Measurements from ENCODE around the gene ORAI3.
A peak's percentile ranks its signal among the peaks of the same experiment; 100 is the strongest.

Gene ORAI3

GRCh38 chr16:30914830-30915229, 34.0 kb upstream of the ORAI3 start:
- POLR2A ChIA-PET, result interaction anchor here (0.8 to 2.8 kb wide), 3 partner anchors 13 to 27 kb away, joined by 3 to 12 read pairs (median 4); no protein-coding TSS in a partner anchor
- no peak for DNase-seq (ENCODE audit: extremely low spot score)
- TF ChIP-seq LEF1 (IDR thresholded peaks at IDR 0.05; ENCODE audit: borderline replicate concordance) (no peak), TARDBP (IDR thresholded peaks at IDR 0.05) (no peak), ELF4 (IDR thresholded peaks at IDR 0.05) (no peak), CTBP1 (IDR thresholded peaks at IDR 0.05; ENCODE audit: borderline replicate concordance) (no peak), PKNOX1 (IDR thresholded peaks at IDR 0.05) (no peak), ARNT (IDR thresholded peaks at IDR 0.05) (no peak), ZNF384 (IDR thresholded peaks at IDR 0.05) (no peak)
- CTCF ChIA-PET, result no interaction called here

- ChIA-PET POLR2A (interaction anchor here (1.2 to 2.0 kb wide), 3 partner anchors 8 to 22 kb away, joined by 5 to 8 read pairs (median 6); partner anchors contain the start of gene CTF1), CTCF (interaction anchor here (0.7 to 4.8 kb wide), 4 partner anchors 20 to 253 kb away, joined by 3 to 34 read pairs (median 3); no protein-coding TSS in a partner anchor)
- DNase-seq (ENCODE audit: extremely low spot score), result no peak
- TF ChIP-seq TARDBP (IDR thresholded peaks at IDR 0.05) (no peak), SP1 (IDR thresholded peaks at IDR 0.05) (no peak), ELF4 (IDR thresholded peaks at IDR 0.05) (no peak), CTBP1 (IDR thresholded peaks at IDR 0.05; ENCODE audit: borderline replicate concordance) (no peak), PKNOX1 (IDR thresholded peaks at IDR 0.05) (no peak), SUZ12 (IDR thresholded peaks at IDR 0.05) (no peak), FOXM1 (IDR thresholded peaks at IDR 0.05; ENCODE audit: borderline replicate concordance) (no peak), HDGF (IDR thresholded peaks at IDR 0.05; ENCODE audit: borderline replicate concordance) (no peak), L3MBTL2 (conservative IDR thresholded peaks at IDR 0.05) (no peak), ARNT (IDR thresholded peaks at IDR 0.05) (no peak), BHLHE40 (IDR thresholded peaks at IDR 0.05; ENCODE audit: borderline replicate concordance) (no peak), NFRKB (IDR thresholded peaks at IDR 0.05) (no peak)
Measured at GRCh38 chr16:30918614-30919013, 30.3 kb upstream of the ORAI3 start.

- CTCF ChIA-PET, result interaction anchor here (4.8 kb wide), 1 partner anchor 75 kb away, joined by 34 read pairs; no protein-coding TSS in a partner anchor
Measured at GRCh38 chr16:30920891-30921290, 28.0 kb upstream of the ORAI3 start.

GRCh38 chr16:30921459-30921747, 27.5 kb upstream of the ORAI3 start:
- POLR2A ChIA-PET, result no interaction called here
- no peak for TF ChIP-seq SUZ12 (IDR thresholded peaks at IDR 0.05)
- no peak for TF ChIP-seq NFRKB (IDR thresholded peaks at IDR 0.05)
- no peak for TF ChIP-seq FOXM1 (IDR thresholded peaks at IDR 0.05; ENCODE audit: borderline replicate concordance)
- TF ChIP-seq L3MBTL2 (conservative IDR thresholded peaks at IDR 0.05), result no peak
- TF ChIP-seq TARDBP (IDR thresholded peaks at IDR 0.05), result no peak
- no peak for TF ChIP-seq HDGF (IDR thresholded peaks at IDR 0.05; ENCODE audit: borderline replicate concordance)
- no peak for TF ChIP-seq LEF1 (IDR thresholded peaks at IDR 0.05; ENCODE audit: borderline replicate concordance)
- no peak for TF ChIP-seq PKNOX1 (IDR thresholded peaks at IDR 0.05)
- TF ChIP-seq BHLHE40 (IDR thresholded peaks at IDR 0.05; ENCODE audit: borderline replicate concordance), result no peak
- TF ChIP-seq ZNF384 (IDR thresholded peaks at IDR 0.05), result no peak
- no peak for TF ChIP-seq SP1 (IDR thresholded peaks at IDR 0.05)
- no peak for TF ChIP-seq FOXA1 (IDR thresholded peaks at IDR 0.05)
- no peak for TF ChIP-seq FOXK2 (IDR thresholded peaks at IDR 0.05)
- TF ChIP-seq ELF4 (IDR thresholded peaks at IDR 0.05), result no peak
- no peak for TF ChIP-seq CTBP1 (IDR thresholded peaks at IDR 0.05; ENCODE audit: borderline replicate concordance)
- TF ChIP-seq ARNT (IDR thresholded peaks at IDR 0.05), result no peak
- DNase-seq (ENCODE audit: extremely low spot score), result no peak
- CTCF ChIA-PET, result interaction anchor here (0.6 to 4.8 kb wide), 2 partner anchors 47 to 76 kb away, joined by 3 to 34 read pairs; no protein-coding TSS in a partner anchor

More at GRCh38 chr16:30920891-30921290, 28.0 kb upstream of the ORAI3 start:
- TF ChIP-seq CTBP1 (IDR thresholded peaks at IDR 0.05; ENCODE audit: borderline replicate concordance) (no peak), ARNT (IDR thresholded peaks at IDR 0.05) (no peak), SUZ12 (IDR thresholded peaks at IDR 0.05) (no peak), FOXK2 (IDR thresholded peaks at IDR 0.05) (no peak), BHLHE40 (IDR thresholded peaks at IDR 0.05; ENCODE audit: borderline replicate concordance) (no peak), TARDBP (IDR thresholded peaks at IDR 0.05) (no peak), ELF4 (IDR thresholded peaks at IDR 0.05) (no peak), L3MBTL2 (conservative IDR thresholded peaks at IDR 0.05) (no peak), PKNOX1 (IDR thresholded peaks at IDR 0.05) (no peak), HDGF (IDR thresholded peaks at IDR 0.05; ENCODE audit: borderline replicate concordance) (no peak), ZNF384 (IDR thresholded peaks at IDR 0.05) (no peak), FOXA1 (IDR thresholded peaks at IDR 0.05) (no peak), SP1 (IDR thresholded peaks at IDR 0.05) (no peak), FOXM1 (IDR thresholded peaks at IDR 0.05; ENCODE audit: borderline replicate concordance) (no peak), NFRKB (IDR thresholded peaks at IDR 0.05) (no peak), LEF1 (IDR thresholded peaks at IDR 0.05; ENCODE audit: borderline replicate concordance) (no peak)
- POLR2A ChIA-PET, result interaction anchor here (1.1 kb wide), 1 partner anchor 76 kb away, joined by 4 read pairs; no protein-coding TSS in a partner anchor
- no peak for DNase-seq (ENCODE audit: extremely low spot score)

- ChIA-PET POLR2A (interaction anchor here (0.6 to 1.0 kb wide), 5 partner anchors 20 to 117 kb away, joined by 3 to 6 read pairs (median 4); no protein-coding TSS in a partner anchor), CTCF (interaction anchor here (0.6 to 4.8 kb wide), 5 partner anchors 20 to 88 kb away, joined by 3 to 34 read pairs (median 3); no protein-coding TSS in a partner anchor)
- TF ChIP-seq FOXA1 (IDR thresholded peaks at IDR 0.05) (no peak), L3MBTL2 (conservative IDR thresholded peaks at IDR 0.05) (peak; percentile 80), HDGF (IDR thresholded peaks at IDR 0.05; ENCODE audit: borderline replicate concordance) (0 out of 2 replicates have a peak, but pooled peaks have one; percentile 68), BHLHE40 (IDR thresholded peaks at IDR 0.05; ENCODE audit: borderline replicate concordance) (no peak)
- peak; percentile 95 for DNase-seq (ENCODE audit: extremely low spot score)
Measured at GRCh38 chr16:30921748-30922419, 27.0 kb upstream of the ORAI3 start.

All from HEK293T (cell line).